GM12878 (cell line): ENCODE data around the gene TTYH1.
A peak's percentile ranks its signal among the peaks of the same experiment; 100 is the strongest.

ENCODE experiments used
- BHLHE40 ChIP-seq, 2 experiments: fragments of 450-650 bp in 1 of 2; IDR thresholded peaks; 2 replicates each; pipeline ENCODE4 v1.6.1; 2011 to 2017; ENCODE audit warnings: low read depth in 2 of 2, borderline replicate concordance in 1 of 2, improper control_type of control experiment in 1 of 2, low read length in 1 of 2, mild to moderate bottlenecking in 1 of 2
- CBX3 ChIP-seq: fragments of 200-600 bp; sonication (generic); IDR thresholded peaks from 2 replicates; pipeline ENCODE4 v1.6.1; 2016; ENCODE audit warnings: low read depth, borderline replicate concordance
- CREM ChIP-seq: IDR thresholded peaks from 2 replicates; pipeline ENCODE4 v1.6.1; 2014; ENCODE audit warnings: antibody characterized with exemption, low read depth
- CTCF ChIP-seq, 3 experiments: IDR thresholded peaks in 2 of 3; conservative IDR thresholded peaks in 1 of 3; 2 replicates each; pipeline ENCODE4 v1.5.1; 2011; ENCODE audit warnings: low read depth in 3 of 3, low read length in 3 of 3, mild to moderate bottlenecking in 3 of 3, control low read depth in 2 of 3, moderate library complexity in 2 of 3, inconsistent platforms in 1 of 3, mixed read lengths in 1 of 3; ENCODE audit not compliant: control insufficient read depth in 2 of 3, insufficient read depth in 1 of 3; ENCODE audit errors: extremely low read depth in 1 of 3
- ELK1 ChIP-seq: IDR thresholded peaks from 2 replicates; pipeline ENCODE4 v1.6.1; 2012; ENCODE audit warnings: low read depth, low read length, improper control_type of control experiment
- GABPA ChIP-seq: IDR thresholded peaks from 2 replicates; pipeline ENCODE4 v1.6.1; 2014; ENCODE audit warnings: antibody characterized with exemption, low read depth, mild to moderate bottlenecking, inconsistent platforms
- MAX ChIP-seq: IDR thresholded peaks from 2 replicates; pipeline ENCODE4 v1.6.1; 2012; ENCODE audit warnings: low read depth, low read length, improper control_type of control experiment
- POLR2A ChIP-seq: IDR thresholded peaks from 2 replicates; pipeline ENCODE4 v1.6.1; 2011; ENCODE audit warnings: low read depth, mild to moderate bottlenecking, low read length
- POLR2AphosphoS5 ChIP-seq: IDR thresholded peaks from 2 replicates; pipeline ENCODE4 v1.6.1; 2011; ENCODE audit warnings: mild to moderate bottlenecking, low read length, inconsistent platforms
- RB1 ChIP-seq: fragments of 450-650 bp; formaldehyde crosslinking; IDR thresholded peaks from 2 replicates; pipeline ENCODE4 v1.6.1; 2017; ENCODE audit warnings: mild to moderate bottlenecking, borderline replicate concordance
- SRF ChIP-seq, 2 experiments: IDR thresholded peaks; 2 replicates each; pipeline ENCODE4 v1.6.1; 2011; ENCODE audit warnings: low read depth in 2 of 2, low read length in 2 of 2, mild to moderate bottlenecking in 1 of 2, moderate library complexity in 1 of 2
- YBX1 ChIP-seq: fragments of 450-650 bp; IDR thresholded peaks from 2 replicates; pipeline ENCODE4 v1.6.1; 2016; ENCODE audit warnings: antibody characterized with exemption

- TF ChIP-seq CREM, result no peak
- no peak for TF ChIP-seq CBX3
- no peak for TF ChIP-seq YBX1
- TF ChIP-seq CTCF (IDR thresholded peaks at IDR 0.05 in 2 of 3, conservative IDR thresholded peaks at IDR 0.05 in 1 of 3; ENCODE audit: control insufficient read depth in 2 of 3, extremely low read depth in 1 of 3, insufficient read depth in 1 of 3, low read depth in 3 of 3, low read length in 3 of 3), result peak in 1 of 3 experiments; percentile 6; a peak in 1 of 6 replicates
- TF ChIP-seq ELK1, result no peak
- no peak for TF ChIP-seq SRF (IDR thresholded peaks at IDR 0.05; ENCODE audit: low read depth in 2 of 2, low read length in 2 of 2)
- TF ChIP-seq RB1, result no peak
- no peak for TF ChIP-seq GABPA
- no peak for TF ChIP-seq BHLHE40 (IDR thresholded peaks at IDR 0.05; ENCODE audit: borderline replicate concordance in 1 of 2, low read depth in 2 of 2, low read length in 1 of 2)
- no peak for TF ChIP-seq MAX
- no peak for TF ChIP-seq POLR2AphosphoS5
- TF ChIP-seq POLR2A, result no peak
Observed at GRCh38 chr19:54391589-54392061, 23.6 kb upstream of the TTYH1 start.
